Panc1 (cell line): ENCODE data around the gene CACNA1B. TPM values are rescaled to one million over a fixed set of nuclear protein-coding genes. Genes with fewer than 3 reads are reported as not detected.
"Not testable (repeated sequence)": the region's sequence is repeated elsewhere in the genome, so short reads cannot be mapped to it uniquely, and the experiment has no call there.

Source experiments
- ATAC-seq: fragments of 200-7000 bp; cut with Tn5 transposase; 2 replicates; pipeline ENCODE4 v1.9.1; 2020; ENCODE audit warnings: mild to moderate bottlenecking, moderate library complexity
- BruUV-seq: library from RNA; stranded (reverse); fragments of 400-500 nt; replicated peaks from 2 replicates; lab custom pipeline; 2021; lab: Mats Ljungman, UMichigan
- CTCF ChIA-PET: fragments of 300-600 bp; sonication (Branson Sonifier 250); formaldehyde crosslinking; loops from one replicate; lab custom pipeline; 2022; ENCODE audit warnings: antibody characterized with exemption; lab: Charles Lee
- POLR2A ChIA-PET: fragments of 300-600 bp; sonication (Branson Sonifier 250); formaldehyde crosslinking; loops from one replicate; lab custom pipeline; 2022; ENCODE audit warnings: antibody characterized with exemption; lab: Charles Lee
- DNase-seq: peaks from one replicate; pipeline ENCODE4 v3.0.0-alpha.2; 2010; ENCODE audit warnings: low read depth, low spot score
- H3K27ac ChIP-seq: 2 replicates; pipeline ENCODE4 v1.5.1; 2011; ENCODE audit warnings: mild to moderate bottlenecking, low read length, inconsistent platforms
- H3K27me3 ChIP-seq: fragments of 200-500 bp; sonication (Bioruptor generic); 2 replicates; pipeline ENCODE4 v1.6.0; 2014; ENCODE audit warnings: low read length, inconsistent platforms; ENCODE audit not compliant: control insufficient read depth, insufficient read depth
- H3K36me3 ChIP-seq: fragments of 200-500 bp; sonication (Bioruptor generic); 2 replicates; pipeline ENCODE4 v1.5.1; 2014; ENCODE audit warnings: inconsistent platforms, mild to moderate bottlenecking, low read length, moderate library complexity; ENCODE audit not compliant: control insufficient read depth, insufficient read depth
- H3K4me1 ChIP-seq: 2 replicates; pipeline ENCODE4 v1.5.1; 2011; ENCODE audit warnings: inconsistent platforms, mild to moderate bottlenecking, low read length, moderate library complexity; ENCODE audit not compliant: control insufficient read depth, insufficient read depth
- H3K4me3 ChIP-seq, 2 experiments: 2 replicates each; pipeline ENCODE4 v1.5.1; 2011 to 2012; ENCODE audit warnings: low read depth in 2 of 2, low read length in 2 of 2, mild to moderate bottlenecking in 2 of 2, inconsistent platforms in 1 of 2, moderate library complexity in 1 of 2
- H3K9me3 ChIP-seq: fragments of 200-500 bp; sonication (Bioruptor generic); 2 replicates; pipeline ENCODE4 v1.5.1; 2014; ENCODE audit warnings: low read depth, mild to moderate bottlenecking, inconsistent platforms, low read length, moderate library complexity; ENCODE audit not compliant: control insufficient read depth, insufficient read depth
- POLR2AphosphoS5 ChIP-seq: IDR thresholded peaks from 2 replicates; pipeline ENCODE4 v1.6.1; 2012; ENCODE audit warnings: mild to moderate bottlenecking, low read depth, low read length, moderate library complexity
- SIN3A ChIP-seq: IDR thresholded peaks from 2 replicates; pipeline ENCODE4 v1.6.1; 2012; ENCODE audit warnings: low read depth, mild to moderate bottlenecking, low read length, moderate library complexity, borderline replicate concordance; ENCODE audit not compliant: insufficient read depth
- TCF7L2 ChIP-seq: IDR thresholded peaks from 2 replicates; pipeline ENCODE4 v1.6.1; 2011; ENCODE audit warnings: mild to moderate bottlenecking, low read depth, low read length, inconsistent platforms
- in situ Hi-C: cut with HindIII; loops from 2 replicates; pipeline ENCODE4 v1.10.0; 2016; ENCODE audit warnings: low sequenced_read_pairs, low pct_unique_long_range_greater_than_20kb
- intact Hi-C: fragments of 100-400 bp; cut with micrococcal nuclease; formaldehyde crosslinking; loops from one replicate; pipeline ENCODE4 v1.10.0; 2022; ENCODE audit not compliant: unreplicated experiment
- total RNA-seq: library from RNA; stranded (reverse); gene quantifications from one replicate; pipeline ENCODE4 v1.2.1, GENCODE V29; 2021; ENCODE audit not compliant: unreplicated experiment
- TF ChIP-seq, protein P1 (sequence below), 2 experiments: IDR thresholded peaks; 2 replicates each; pipeline ENCODE4 v1.6.1; 2011 to 2012; ENCODE audit warnings: low read depth in 2 of 2, control low read depth in 1 of 2, low read length in 1 of 2, mild to moderate bottlenecking in 1 of 2, moderate library complexity in 1 of 2; ENCODE audit not compliant: insufficient read depth in 1 of 2
- TF ChIP-seq, protein P2 (sequence below): fragments of 450-650 bp; IDR thresholded peaks from 2 replicates; pipeline ENCODE4 v1.5.1; 2017; ENCODE audit warnings: mild to moderate bottlenecking

Gene CACNA1B
- total RNA-seq, 1 experiment from 2014 or later = 0.49 TPM

DNA sequence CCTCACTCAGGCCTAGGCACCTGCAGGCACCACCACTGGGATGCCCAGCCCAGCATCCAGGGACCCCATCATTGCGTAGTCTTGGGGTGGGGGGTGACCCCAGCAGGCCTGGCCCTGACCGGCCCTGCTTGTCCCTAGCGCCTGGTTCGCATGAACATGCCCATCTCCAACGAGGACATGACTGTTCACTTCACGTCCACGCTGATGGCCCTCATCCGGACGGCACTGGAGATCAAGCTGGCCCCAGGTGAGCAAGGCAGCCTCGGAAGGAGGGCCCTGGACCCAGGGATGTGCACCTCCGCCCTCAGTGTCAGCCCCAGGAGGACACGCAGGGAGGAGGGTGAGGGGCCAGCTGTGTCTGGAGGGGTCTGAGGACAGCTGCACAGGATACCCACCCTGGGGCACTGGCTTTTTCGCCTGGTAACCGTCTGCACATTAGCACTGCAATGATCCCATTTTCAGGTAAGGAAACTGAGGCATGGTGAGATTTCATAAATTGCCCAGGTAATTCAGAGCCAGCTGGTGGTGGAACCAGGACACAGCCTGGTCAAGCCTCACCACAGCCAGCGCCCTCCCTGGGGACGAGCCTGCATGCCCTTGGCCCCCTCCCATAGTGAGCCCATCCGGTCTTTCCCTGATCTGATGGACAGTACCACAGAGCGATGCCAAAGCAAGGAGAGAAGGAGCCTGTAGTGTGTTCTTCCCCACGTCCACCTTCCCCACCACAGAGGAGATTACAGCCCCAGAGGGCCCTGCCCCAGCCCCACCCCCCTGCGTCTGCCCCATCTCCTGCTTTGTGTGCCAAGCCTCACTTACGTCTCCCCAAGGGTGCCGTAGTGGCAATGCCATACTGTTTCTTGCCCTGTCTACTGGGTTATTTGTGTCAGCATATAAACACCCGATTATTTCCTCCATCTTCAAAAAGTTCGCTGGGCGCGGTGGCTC is 228.3 kb downstream of the CACNA1B start:
- no peaks in the 10 kb centered on the region for H3K9me3 ChIP-seq
- H3K36me3 ChIP-seq = no peaks in the 10 kb centered on the region
- in situ Hi-C loops = no loop called here
- no peaks in the 10 kb centered on the region for H3K27me3 ChIP-seq
- ATAC-seq = no peak
- H3K4me3 ChIP-seq = no peak overlapping the region
- intact Hi-C loops = no loop called here
- ChIA-PET POLR2A (no interaction called here), CTCF (no interaction called here)
- TF ChIP-seq, protein P1, sequence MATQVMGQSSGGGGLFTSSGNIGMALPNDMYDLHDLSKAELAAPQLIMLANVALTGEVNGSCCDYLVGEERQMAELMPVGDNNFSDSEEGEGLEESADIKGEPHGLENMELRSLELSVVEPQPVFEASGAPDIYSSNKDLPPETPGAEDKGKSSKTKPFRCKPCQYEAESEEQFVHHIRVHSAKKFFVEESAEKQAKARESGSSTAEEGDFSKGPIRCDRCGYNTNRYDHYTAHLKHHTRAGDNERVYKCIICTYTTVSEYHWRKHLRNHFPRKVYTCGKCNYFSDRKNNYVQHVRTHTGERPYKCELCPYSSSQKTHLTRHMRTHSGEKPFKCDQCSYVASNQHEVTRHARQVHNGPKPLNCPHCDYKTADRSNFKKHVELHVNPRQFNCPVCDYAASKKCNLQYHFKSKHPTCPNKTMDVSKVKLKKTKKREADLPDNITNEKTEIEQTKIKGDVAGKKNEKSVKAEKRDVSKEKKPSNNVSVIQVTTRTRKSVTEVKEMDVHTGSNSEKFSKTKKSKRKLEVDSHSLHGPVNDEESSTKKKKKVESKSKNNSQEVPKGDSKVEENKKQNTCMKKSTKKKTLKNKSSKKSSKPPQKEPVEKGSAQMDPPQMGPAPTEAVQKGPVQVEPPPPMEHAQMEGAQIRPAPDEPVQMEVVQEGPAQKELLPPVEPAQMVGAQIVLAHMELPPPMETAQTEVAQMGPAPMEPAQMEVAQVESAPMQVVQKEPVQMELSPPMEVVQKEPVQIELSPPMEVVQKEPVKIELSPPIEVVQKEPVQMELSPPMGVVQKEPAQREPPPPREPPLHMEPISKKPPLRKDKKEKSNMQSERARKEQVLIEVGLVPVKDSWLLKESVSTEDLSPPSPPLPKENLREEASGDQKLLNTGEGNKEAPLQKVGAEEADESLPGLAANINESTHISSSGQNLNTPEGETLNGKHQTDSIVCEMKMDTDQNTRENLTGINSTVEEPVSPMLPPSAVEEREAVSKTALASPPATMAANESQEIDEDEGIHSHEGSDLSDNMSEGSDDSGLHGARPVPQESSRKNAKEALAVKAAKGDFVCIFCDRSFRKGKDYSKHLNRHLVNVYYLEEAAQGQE (IDR thresholded peaks at IDR 0.05; ENCODE audit: insufficient read depth in 1 of 2, low read depth in 2 of 2, low read length in 1 of 2) = no peak
- DNase-seq = no peak
- H3K27ac ChIP-seq = no peak overlapping the region
- no TSS peak for BruUV-seq
- H3K4me1 ChIP-seq = no peaks in the 10 kb centered on the region

DNA sequence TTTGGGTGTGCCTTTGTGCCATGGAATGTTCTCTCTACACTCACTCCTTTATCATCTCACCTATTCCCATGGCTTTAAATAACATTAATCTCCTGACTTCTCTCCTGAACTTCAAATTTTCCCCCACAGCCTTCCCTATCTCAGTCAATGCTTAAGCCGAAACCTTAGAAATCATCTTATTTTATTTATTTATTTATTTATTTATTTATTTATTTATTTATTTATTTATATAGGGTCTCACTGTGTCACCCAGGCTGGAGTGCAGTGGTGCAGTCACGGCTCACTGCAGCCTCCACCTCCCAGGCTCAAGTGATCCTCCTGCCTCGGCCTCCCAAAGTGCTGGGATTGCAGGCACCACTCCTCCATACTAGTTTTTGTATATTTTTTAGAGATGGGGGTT is 229.5 kb downstream of the CACNA1B start:
- H3K36me3 ChIP-seq, in situ Hi-C loops, ATAC-seq, intact Hi-C loops, H3K4me3 ChIP-seq, H3K27ac ChIP-seq, H3K4me1 ChIP-seq, POLR2A ChIA-PET, CTCF ChIA-PET, BruUV-seq, H3K9me3 ChIP-seq, DNase-seq, H3K27me3 ChIP-seq: not testable (repeated sequence)

DNA sequence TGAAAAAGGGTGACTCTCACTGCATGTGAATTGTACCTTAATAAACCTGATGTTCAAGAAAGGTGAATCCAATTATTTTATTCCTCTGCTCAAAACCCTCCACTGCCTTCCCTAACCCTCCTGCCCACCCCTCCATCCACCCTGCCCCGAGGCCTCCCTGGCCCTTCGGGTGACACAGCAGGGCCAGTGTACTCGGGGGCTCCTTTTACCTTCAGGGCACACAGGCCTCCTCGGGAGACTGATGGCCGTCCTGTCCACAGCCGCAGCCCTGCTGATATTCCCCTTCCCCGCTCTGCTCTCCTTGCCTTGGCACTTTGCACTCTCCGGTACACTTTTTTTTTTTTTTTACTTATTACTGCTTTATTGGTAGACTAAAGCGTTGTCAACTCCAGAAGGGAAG is 234.0 kb downstream of the CACNA1B start:
- no TSS peak for BruUV-seq
- Histone ChIP-seq H3K27me3 (no peaks in the 10 kb centered on the region), H3K4me3 (no peak overlapping the region), H3K9me3 (no peaks in the 10 kb centered on the region), H3K27ac (no peak overlapping the region), H3K36me3 (no peaks in the 10 kb centered on the region), H3K4me1 (no peaks in the 10 kb centered on the region)
- CTCF ChIA-PET = no interaction called here
- in situ Hi-C loops (no loop called here), intact Hi-C loops (no loop called here)
- DNase-seq (no peak), ATAC-seq (no peak)
- TF ChIP-seq, protein P2, sequence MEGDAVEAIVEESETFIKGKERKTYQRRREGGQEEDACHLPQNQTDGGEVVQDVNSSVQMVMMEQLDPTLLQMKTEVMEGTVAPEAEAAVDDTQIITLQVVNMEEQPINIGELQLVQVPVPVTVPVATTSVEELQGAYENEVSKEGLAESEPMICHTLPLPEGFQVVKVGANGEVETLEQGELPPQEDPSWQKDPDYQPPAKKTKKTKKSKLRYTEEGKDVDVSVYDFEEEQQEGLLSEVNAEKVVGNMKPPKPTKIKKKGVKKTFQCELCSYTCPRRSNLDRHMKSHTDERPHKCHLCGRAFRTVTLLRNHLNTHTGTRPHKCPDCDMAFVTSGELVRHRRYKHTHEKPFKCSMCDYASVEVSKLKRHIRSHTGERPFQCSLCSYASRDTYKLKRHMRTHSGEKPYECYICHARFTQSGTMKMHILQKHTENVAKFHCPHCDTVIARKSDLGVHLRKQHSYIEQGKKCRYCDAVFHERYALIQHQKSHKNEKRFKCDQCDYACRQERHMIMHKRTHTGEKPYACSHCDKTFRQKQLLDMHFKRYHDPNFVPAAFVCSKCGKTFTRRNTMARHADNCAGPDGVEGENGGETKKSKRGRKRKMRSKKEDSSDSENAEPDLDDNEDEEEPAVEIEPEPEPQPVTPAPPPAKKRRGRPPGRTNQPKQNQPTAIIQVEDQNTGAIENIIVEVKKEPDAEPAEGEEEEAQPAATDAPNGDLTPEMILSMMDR = no peak
- TF ChIP-seq SIN3A (no peak), POLR2AphosphoS5 (no peak), TCF7L2 (no peak)
- TF ChIP-seq, protein P1 (IDR thresholded peaks at IDR 0.05; ENCODE audit: insufficient read depth in 1 of 2, low read depth in 2 of 2, low read length in 1 of 2) = no peak
- POLR2A ChIA-PET = no interaction called here
